Epithelial cell of esophagus (primary cell): ENCODE data around the gene PYGB.
"Not testable (repeated sequence)": the region's sequence is repeated elsewhere in the genome, so short reads cannot be mapped to it uniquely, and the experiment has no call there.

Experiments
- DNase-seq: peaks from one replicate; pipeline ENCODE4 v3.0.0; 2010; ENCODE audit warnings: low read depth
- H3K4me3 ChIP-seq: 2 replicates; pipeline ENCODE4 v1.5.1; 2011; ENCODE audit warnings: mild to moderate bottlenecking, low read length, control low read depth
- CTCF ChIP-seq: IDR thresholded peaks from 2 replicates; pipeline ENCODE4 v1.5.1; 2011; ENCODE audit warnings: low read depth, mild to moderate bottlenecking, low read length, control low read depth, inconsistent platforms; ENCODE audit not compliant: insufficient read depth; ENCODE audit errors: missing control alignments

Gene PYGB

GRCh38 chr20:25323496-25324246 lies 75.8 kb downstream of the PYGB start:
- TF ChIP-seq CTCF = no peak
- DNase-seq = no peak
- no peak overlapping the region for H3K4me3 ChIP-seq

GRCh38 chr20:25324412-25324811 lies 76.5 kb downstream of the PYGB start:
- TF ChIP-seq CTCF = no peak
- H3K4me3 ChIP-seq = no peak overlapping the region
- no peak for DNase-seq

- H3K4me3 ChIP-seq = no peak overlapping the region
Measured at GRCh38 chr20:25325073-25325472, 77.2 kb downstream of the PYGB start.

GRCh38 chr20:25325997-25326396 lies 78.1 kb downstream of the PYGB start:
- no peak for TF ChIP-seq CTCF
- DNase-seq = no peak
- no peak overlapping the region for H3K4me3 ChIP-seq

More at GRCh38 chr20:25325073-25325472, 77.2 kb downstream of the PYGB start:
- TF ChIP-seq CTCF = no peak
- DNase-seq = no peak

GRCh38 chr20:25327521-25328235 lies 79.8 kb downstream of the PYGB start:
- no peak for DNase-seq
- no peak overlapping the region for H3K4me3 ChIP-seq
- TF ChIP-seq CTCF = no peak

- TF ChIP-seq CTCF = no peak
- no peak for DNase-seq
- H3K4me3 ChIP-seq = no peak overlapping the region
Measured at GRCh38 chr20:25328954-25329498, 81.1 kb downstream of the PYGB start.

GRCh38 chr20:25334972-25335371 lies 87.1 kb downstream of the PYGB start:
- H3K4me3 ChIP-seq, DNase-seq: not testable (repeated sequence)
